ENCODE results near the gene AOC2. TPM values are rescaled to one million over a fixed set of nuclear protein-coding genes. Genes with fewer than 3 reads are reported as not detected.

The AOC2 gene
- total RNA-seq, 1 experiment from 2014 or later, result 7.1 TPM

DNA sequence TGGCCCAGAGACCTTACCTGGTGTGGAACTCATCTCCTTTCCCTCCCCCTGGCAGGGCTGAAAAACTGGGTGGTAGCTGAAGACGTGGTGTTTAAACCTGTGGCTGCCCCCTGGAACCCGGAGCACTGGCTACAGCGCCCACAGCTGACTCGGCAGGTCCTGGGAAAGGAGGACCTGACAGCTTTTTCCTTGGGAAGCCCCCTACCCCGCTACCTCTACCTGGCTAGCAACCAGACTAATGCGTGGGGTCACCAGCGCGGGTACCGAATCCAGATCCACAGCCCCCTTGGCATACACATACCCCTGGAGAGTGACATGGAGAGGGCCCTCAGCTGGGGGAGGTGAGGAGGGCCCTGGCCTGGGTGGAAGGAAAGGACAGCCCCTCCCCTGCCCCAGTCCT, 4.7 kb downstream of the AOC2 start:
- Histone ChIP-seq H2AK5ac (ENCODE audit: insufficient read length, low read length) (no peak overlapping the region), H3K27me3 (ENCODE audit: insufficient read depth, low read length) (no peaks in the 10 kb centered on the region), H3K23me2 (ENCODE audit: insufficient read length, low read depth, low read length, poor library complexity, severe bottlenecking) (no peaks in the 10 kb centered on the region), H3K79me1 (ENCODE audit: insufficient read depth, low read depth, low read length, poor library complexity, severe bottlenecking) (no peaks in the 10 kb centered on the region), H2BK15ac (ENCODE audit: low read depth, low read length) (no peak overlapping the region), H2BK20ac (ENCODE audit: low read depth, low read length, poor library complexity, severe bottlenecking) (no peak overlapping the region), H3K79me2 (ENCODE audit: insufficient read depth, low read length) (no peaks in the 10 kb centered on the region), H3K4me1 (ENCODE audit: insufficient read depth, low read length) (no peaks in the 10 kb centered on the region), H3K14ac (ENCODE audit: insufficient read depth, low read length) (no peak overlapping the region), H3K4me2 (ENCODE audit: insufficient read depth, insufficient read length, low read length) (no peak overlapping the region), H3K56ac (ENCODE audit: insufficient read length, low read depth, low read length) (no peak overlapping the region), H3K23ac (ENCODE audit: insufficient read length, low read depth, low read length) (no peak overlapping the region), H4K91ac (ENCODE audit: insufficient read length, low read depth, low read length) (no peak overlapping the region), H3K4ac (ENCODE audit: low read depth, low read length) (no peak overlapping the region), H3K9ac (ENCODE audit: extremely low read depth, insufficient read length, low read length) (no peak overlapping the region), H4K5ac (ENCODE audit: insufficient read length, low read depth, low read length) (no peak overlapping the region), H2BK120ac (ENCODE audit: low read depth, low read length, poor library complexity, severe bottlenecking) (no peak overlapping the region), H3K27ac (ENCODE audit: insufficient read length, low read depth, low read length) (no peak overlapping the region), H4K8ac (replicated peaks; ENCODE audit: insufficient read length, low read depth, low read length) (no peak overlapping the region), H3K18ac (ENCODE audit: insufficient read length, low read depth, low read length) (peak overlapping the region; percentile 16), H3K9me3 (ENCODE audit: control insufficient read depth, low read depth, low read length) (no peaks in the 10 kb centered on the region), H3T11ph (ENCODE audit: low read length) (no peak overlapping the region), H2BK12ac (ENCODE audit: insufficient read length, low read depth, low read length) (no peak overlapping the region), H2AFZ (ENCODE audit: low read length) (no peak overlapping the region), H4K20me1 (ENCODE audit: control insufficient read depth, insufficient read depth, insufficient read length) (no peaks in the 10 kb centered on the region), H2BK5ac (ENCODE audit: insufficient read length, low read length) (no peak overlapping the region)
- no peaks in the 10 kb centered on the region for H3K27me3 Mint-ChIP-seq (ENCODE audit: low read depth)
- H3K36me3 Mint-ChIP-seq (ENCODE audit: insufficient read depth in 1 of 3, low read depth in 3 of 3), result peaks cover 13 to 19% (median 16%) of the 10 kb centered on the region in 3 experiments; a peak in 6 of 7 replicates
- WGBS (ENCODE audit: extremely low coverage, insufficient read length, low lambda C conversion rate), result no CpG with 5 or more reads among the region's 9 CpGs
- H3K4me1 Mint-ChIP-seq, result peaks cover 6 to 8% of the 10 kb centered on the region in 2 experiments; a peak in 2 of 4 replicates
- no peak overlapping the region for H3K4me3 Mint-ChIP-seq
- DNase-seq, result no peak
- TF ChIP-seq, protein P1, sequence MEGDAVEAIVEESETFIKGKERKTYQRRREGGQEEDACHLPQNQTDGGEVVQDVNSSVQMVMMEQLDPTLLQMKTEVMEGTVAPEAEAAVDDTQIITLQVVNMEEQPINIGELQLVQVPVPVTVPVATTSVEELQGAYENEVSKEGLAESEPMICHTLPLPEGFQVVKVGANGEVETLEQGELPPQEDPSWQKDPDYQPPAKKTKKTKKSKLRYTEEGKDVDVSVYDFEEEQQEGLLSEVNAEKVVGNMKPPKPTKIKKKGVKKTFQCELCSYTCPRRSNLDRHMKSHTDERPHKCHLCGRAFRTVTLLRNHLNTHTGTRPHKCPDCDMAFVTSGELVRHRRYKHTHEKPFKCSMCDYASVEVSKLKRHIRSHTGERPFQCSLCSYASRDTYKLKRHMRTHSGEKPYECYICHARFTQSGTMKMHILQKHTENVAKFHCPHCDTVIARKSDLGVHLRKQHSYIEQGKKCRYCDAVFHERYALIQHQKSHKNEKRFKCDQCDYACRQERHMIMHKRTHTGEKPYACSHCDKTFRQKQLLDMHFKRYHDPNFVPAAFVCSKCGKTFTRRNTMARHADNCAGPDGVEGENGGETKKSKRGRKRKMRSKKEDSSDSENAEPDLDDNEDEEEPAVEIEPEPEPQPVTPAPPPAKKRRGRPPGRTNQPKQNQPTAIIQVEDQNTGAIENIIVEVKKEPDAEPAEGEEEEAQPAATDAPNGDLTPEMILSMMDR (conservative IDR thresholded peaks at IDR 0.05), result no peak
- H3K9me3 Mint-ChIP-seq, result no peaks in the 10 kb centered on the region; a peak in 1 of 5 replicates
- no peak overlapping the region; a peak in 2 of 7 replicates for H3K27ac Mint-ChIP-seq

All from H9 (cell line).